NT2/D1 (cell line): ENCODE results near the gene TMEM184C.

Source experiments
- SUZ12 ChIP-seq: IDR thresholded peaks from 2 replicates; pipeline ENCODE4 v1.6.1; 2011; ENCODE audit not compliant: insufficient read length, insufficient read depth; ENCODE audit errors: extremely low read depth
- ZNF274 ChIP-seq: IDR thresholded peaks from 2 replicates; pipeline ENCODE4 v1.6.1; 2011; ENCODE audit warnings: mild to moderate bottlenecking, low read depth, low read length

DNA sequence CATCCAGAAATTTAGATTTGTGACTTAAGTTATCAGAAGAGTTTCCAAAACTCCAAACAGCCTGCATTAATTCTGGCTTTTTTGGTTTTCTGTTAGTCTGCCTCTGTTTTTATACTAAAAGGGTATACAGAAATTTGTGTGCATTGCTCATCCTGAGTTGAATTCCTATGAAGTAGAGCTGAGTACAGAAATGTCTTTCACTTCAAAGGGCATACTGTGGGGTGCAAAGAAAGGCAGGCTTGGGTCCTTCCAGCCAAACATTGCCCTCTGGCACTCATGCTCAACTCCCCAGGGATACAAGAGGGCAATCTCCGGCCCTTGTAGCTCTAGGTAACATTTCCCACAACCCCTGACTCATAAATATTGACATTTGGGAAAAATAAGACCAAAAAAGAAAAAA lies 27.6 kb upstream of the TMEM184C start:
- TF ChIP-seq ZNF274: no peak
- TF ChIP-seq SUZ12: no peak
